ENCODE results near the gene TMPRSS11B. TPM values are rescaled to one million over a fixed set of nuclear protein-coding genes. Genes with fewer than 3 reads are reported as not detected.
"Not testable (repeated sequence)": the region's sequence is repeated elsewhere in the genome, so short reads cannot be mapped to it uniquely, and the experiment has no call there.

The TMPRSS11B gene, protein sequence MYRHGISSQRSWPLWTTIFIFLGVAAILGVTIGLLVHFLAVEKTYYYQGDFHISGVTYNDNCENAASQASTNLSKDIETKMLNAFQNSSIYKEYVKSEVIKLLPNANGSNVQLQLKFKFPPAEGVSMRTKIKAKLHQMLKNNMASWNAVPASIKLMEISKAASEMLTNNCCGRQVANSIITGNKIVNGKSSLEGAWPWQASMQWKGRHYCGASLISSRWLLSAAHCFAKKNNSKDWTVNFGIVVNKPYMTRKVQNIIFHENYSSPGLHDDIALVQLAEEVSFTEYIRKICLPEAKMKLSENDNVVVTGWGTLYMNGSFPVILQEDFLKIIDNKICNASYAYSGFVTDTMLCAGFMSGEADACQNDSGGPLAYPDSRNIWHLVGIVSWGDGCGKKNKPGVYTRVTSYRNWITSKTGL
- total RNA-seq (not detected), polyA plus RNA-seq (not detected)

DNA sequence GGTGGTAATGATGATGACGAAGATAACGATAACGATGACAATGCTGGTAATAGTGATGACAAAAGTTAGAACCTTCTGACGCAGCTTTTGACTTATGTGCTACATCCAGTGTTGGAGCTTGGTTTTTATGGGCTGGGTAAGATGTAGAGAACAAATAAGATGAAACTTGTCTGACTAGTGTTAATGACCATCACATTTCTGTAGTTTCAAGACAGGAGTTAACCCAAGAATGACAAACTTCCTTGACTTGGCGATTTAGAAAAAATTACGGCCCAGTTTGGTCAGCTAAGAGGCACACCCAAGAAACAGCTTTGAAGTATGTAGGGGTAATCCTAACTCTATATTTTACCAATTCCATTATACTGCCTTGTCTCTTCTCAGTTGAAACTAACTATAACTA, at the start of gene TMPRSS11B:
TMPRSS11B (minus strand) TSS at position 101 of the 400 bp plus-strand sequence. CDS start 136 bp downstream, outside the sequence.
- DNase-seq (no peak), ATAC-seq (ENCODE audit: low read depth in 2 of 2) (no peak)
- H3K27me3 Mint-ChIP-seq: no peaks in the 10 kb centered on the region
- no peaks in the 10 kb centered on the region for H3K4me1 ChIP-seq (ENCODE audit: control insufficient read depth, insufficient read depth, low read length, poor library complexity, severe bottlenecking)
- H3K27ac Mint-ChIP-seq: no peak within 1 kb of the TSS
- no peaks in the 10 kb centered on the region for H3K36me3 ChIP-seq (ENCODE audit: control insufficient read depth, insufficient read depth, low read length)
- H3K27me3 ChIP-seq (ENCODE audit: control insufficient read depth, insufficient read depth, low read length): no peaks in the 10 kb centered on the region
- no peaks in the 10 kb centered on the region for H3K36me3 Mint-ChIP-seq
- H3K4me3 Mint-ChIP-seq: no peak within 1 kb of the TSS
- H3K9me3 Mint-ChIP-seq: peaks cover 0 to 1% (median 0%) of the 10 kb centered on the region in 7 donors
- no peaks in the 10 kb centered on the region for H3K9me3 ChIP-seq (ENCODE audit: control insufficient read depth in 2 of 2, low read length in 2 of 2)
- H3K4me3 ChIP-seq (ENCODE audit: low read depth, low read length): no peak within 1 kb of the TSS
- peaks cover 0 to 3% (median 0%) of the 10 kb centered on the region in 4 donors for H3K4me1 Mint-ChIP-seq
- no peak within 1 kb of the TSS for H3K27ac ChIP-seq (ENCODE audit: insufficient read depth, low read length, poor library complexity, severe bottlenecking)

DNA sequence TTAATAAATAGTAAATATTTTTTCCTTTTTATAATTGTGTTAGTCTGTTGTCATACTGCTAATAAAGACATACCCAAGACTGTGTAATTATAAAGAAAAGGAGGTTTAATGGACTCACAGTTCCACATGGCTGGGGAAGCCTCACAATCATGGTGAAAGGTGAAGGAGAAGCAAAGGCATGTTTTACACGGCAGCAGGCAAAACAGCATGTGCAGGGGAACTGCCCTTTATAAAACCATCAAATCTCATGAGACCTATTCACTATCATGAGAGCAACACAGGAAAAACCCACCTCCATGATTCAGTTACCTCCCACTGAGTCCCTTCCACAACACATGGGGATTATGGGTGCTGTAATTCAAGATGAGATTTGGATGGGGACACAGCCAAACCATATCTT, 45.8 kb upstream of the TMPRSS11B start:
- ATAC-seq (ENCODE audit: low read depth in 2 of 2) (no peak), DNase-seq (no peak)
- Mint-ChIP-seq H3K27me3 (peaks cover 23% of the 10 kb centered on the region), H3K36me3 (no peaks in the 10 kb centered on the region), H3K4me3 (no peak overlapping the region), H3K9me3 (peaks cover 0 to 4% (median 2%) of the 10 kb centered on the region in 7 donors), H3K27ac (no peak overlapping the region), H3K4me1 (peaks cover 0 to 5% (median 0%) of the 10 kb centered on the region in 4 donors)
- H3K9me3 ChIP-seq (ENCODE audit: control insufficient read depth in 2 of 2, low read length in 2 of 2): no peaks in the 10 kb centered on the region
- H3K27me3 ChIP-seq (ENCODE audit: control insufficient read depth, insufficient read depth, low read length): peaks cover 18% of the 10 kb centered on the region
- no peaks in the 10 kb centered on the region for H3K4me1 ChIP-seq (ENCODE audit: control insufficient read depth, insufficient read depth, low read length, poor library complexity, severe bottlenecking)
- no peak overlapping the region for H3K4me3 ChIP-seq (ENCODE audit: low read depth, low read length)
- no peak overlapping the region for H3K27ac ChIP-seq (ENCODE audit: insufficient read depth, low read length, poor library complexity, severe bottlenecking)
- no peaks in the 10 kb centered on the region for H3K36me3 ChIP-seq (ENCODE audit: control insufficient read depth, insufficient read depth, low read length)

DNA sequence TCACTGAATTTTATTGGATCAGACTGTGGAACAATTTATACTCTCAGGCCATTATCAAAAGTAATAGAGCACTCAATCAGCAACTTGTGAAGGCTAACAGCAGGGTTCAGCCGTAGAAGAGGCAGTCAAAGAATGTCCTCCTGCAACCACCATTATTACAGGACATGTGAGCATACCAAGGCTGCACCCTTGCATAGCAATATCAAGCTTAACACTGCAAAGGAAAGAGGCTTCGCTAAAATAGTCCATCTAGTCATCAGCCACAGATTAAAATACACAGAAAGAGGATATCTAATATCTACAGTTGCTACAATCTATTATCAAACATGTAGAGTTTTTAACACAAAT, 42.9 kb upstream of the TMPRSS11B start:
- peaks cover 0 to 4% (median 2%) of the 10 kb centered on the region in 7 donors for H3K9me3 Mint-ChIP-seq
- Histone ChIP-seq H3K4me3 (ENCODE audit: low read depth, low read length) (no peak overlapping the region), H3K4me1 (ENCODE audit: control insufficient read depth, insufficient read depth, low read length, poor library complexity, severe bottlenecking) (no peaks in the 10 kb centered on the region), H3K27ac (ENCODE audit: insufficient read depth, low read length, poor library complexity, severe bottlenecking) (no peak overlapping the region), H3K9me3 (ENCODE audit: control insufficient read depth in 2 of 2, low read length in 2 of 2) (no peaks in the 10 kb centered on the region), H3K36me3 (ENCODE audit: control insufficient read depth, insufficient read depth, low read length) (no peaks in the 10 kb centered on the region), H3K27me3 (ENCODE audit: control insufficient read depth, insufficient read depth, low read length) (peaks cover 16% of the 10 kb centered on the region)
- no peaks in the 10 kb centered on the region for H3K36me3 Mint-ChIP-seq
- H3K27ac Mint-ChIP-seq: no peak overlapping the region
- DNase-seq (no peak), ATAC-seq (ENCODE audit: low read depth in 2 of 2) (no peak)
- peaks cover 0 to 5% (median 0%) of the 10 kb centered on the region in 4 donors for H3K4me1 Mint-ChIP-seq
- H3K4me3 Mint-ChIP-seq: no peak overlapping the region
- peaks cover 20% of the 10 kb centered on the region for H3K27me3 Mint-ChIP-seq

DNA sequence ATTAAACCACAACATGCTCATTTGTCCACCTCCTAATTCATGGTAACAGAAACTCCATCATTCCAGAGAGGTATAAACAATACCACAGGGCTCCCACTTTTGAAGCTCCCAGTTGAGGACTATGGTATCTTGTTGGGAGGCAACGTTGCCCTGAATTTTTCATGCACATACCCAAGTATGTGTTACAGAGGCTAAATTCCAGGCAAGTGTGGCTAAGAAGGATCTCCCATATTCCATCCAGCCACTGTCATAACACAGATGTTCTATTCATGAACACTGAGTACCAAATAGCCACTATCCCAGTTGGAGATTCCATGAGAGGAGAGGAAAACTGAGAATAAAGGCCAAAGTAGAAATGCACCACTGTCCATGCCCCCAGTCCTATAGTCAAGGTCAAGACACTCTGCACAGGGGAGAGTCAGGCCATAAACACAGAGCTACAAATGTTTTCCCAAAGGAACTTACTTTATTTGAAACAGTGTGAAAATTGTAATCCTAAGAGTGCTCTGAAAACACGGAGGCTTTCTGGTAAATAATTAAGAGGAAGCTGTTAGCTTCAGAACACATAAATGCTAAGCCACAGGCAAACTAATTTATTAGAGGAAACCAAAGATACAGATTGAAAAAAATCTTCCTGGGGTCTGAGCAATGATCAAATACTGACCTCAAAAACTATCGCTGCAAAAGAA, 42.4 kb upstream of the TMPRSS11B start:
- Mint-ChIP-seq H3K27ac (no peak overlapping the region), H3K27me3 (peaks cover 20% of the 10 kb centered on the region), H3K36me3 (no peaks in the 10 kb centered on the region), H3K4me3 (no peak overlapping the region), H3K4me1 (peaks cover 0 to 5% (median 0%) of the 10 kb centered on the region in 4 donors), H3K9me3 (peaks cover 0 to 4% (median 2%) of the 10 kb centered on the region in 7 donors)
- Histone ChIP-seq H3K27ac (ENCODE audit: insufficient read depth, low read length, poor library complexity, severe bottlenecking) (no peak overlapping the region), H3K27me3 (ENCODE audit: control insufficient read depth, insufficient read depth, low read length) (peaks cover 16% of the 10 kb centered on the region), H3K9me3 (ENCODE audit: control insufficient read depth in 2 of 2, low read length in 2 of 2) (no peaks in the 10 kb centered on the region), H3K4me1 (ENCODE audit: control insufficient read depth, insufficient read depth, low read length, poor library complexity, severe bottlenecking) (no peaks in the 10 kb centered on the region), H3K4me3 (ENCODE audit: low read depth, low read length) (no peak overlapping the region), H3K36me3 (ENCODE audit: control insufficient read depth, insufficient read depth, low read length) (no peaks in the 10 kb centered on the region)
- DNase-seq (no peak), ATAC-seq (ENCODE audit: low read depth in 2 of 2) (no peak)

DNA sequence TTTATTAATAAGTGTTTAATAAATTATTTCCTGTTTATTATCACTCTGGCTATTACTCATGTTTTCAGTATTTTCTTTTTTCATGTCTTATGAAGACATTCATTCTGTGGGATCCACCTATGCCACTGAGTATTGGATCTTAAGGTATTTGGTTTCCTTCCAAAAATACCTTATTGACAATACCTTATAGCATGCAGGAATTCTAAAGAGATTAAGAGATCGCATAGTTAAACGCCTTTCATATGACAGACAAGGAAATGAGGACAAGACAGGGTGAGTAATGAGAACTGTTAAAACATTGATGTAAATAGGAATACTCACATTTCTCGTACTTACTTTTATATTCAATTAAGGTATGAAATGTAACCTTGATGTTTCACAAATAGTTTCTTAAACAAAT, 38.2 kb upstream of the TMPRSS11B start:
- Histone ChIP-seq H3K27me3 (ENCODE audit: control insufficient read depth, insufficient read depth, low read length) (peaks cover 11% of the 10 kb centered on the region), H3K36me3 (ENCODE audit: control insufficient read depth, insufficient read depth, low read length) (no peaks in the 10 kb centered on the region), H3K4me3 (ENCODE audit: low read depth, low read length) (no peak overlapping the region), H3K4me1 (ENCODE audit: control insufficient read depth, insufficient read depth, low read length, poor library complexity, severe bottlenecking) (no peaks in the 10 kb centered on the region), H3K9me3 (ENCODE audit: control insufficient read depth in 2 of 2, low read length in 2 of 2) (no peaks in the 10 kb centered on the region), H3K27ac (ENCODE audit: insufficient read depth, low read length, poor library complexity, severe bottlenecking) (no peak overlapping the region)
- no peak overlapping the region for H3K27ac Mint-ChIP-seq
- ATAC-seq (ENCODE audit: low read depth in 2 of 2): no peak
- no peak for DNase-seq
- H3K27me3 Mint-ChIP-seq: peaks cover 6% of the 10 kb centered on the region
- H3K4me3 Mint-ChIP-seq: no peak overlapping the region
- H3K36me3 Mint-ChIP-seq: no peaks in the 10 kb centered on the region
- H3K4me1 Mint-ChIP-seq: peaks cover 0 to 5% (median 0%) of the 10 kb centered on the region in 4 donors
- peaks cover 0 to 3% (median 0%) of the 10 kb centered on the region in 7 donors for H3K9me3 Mint-ChIP-seq

DNA sequence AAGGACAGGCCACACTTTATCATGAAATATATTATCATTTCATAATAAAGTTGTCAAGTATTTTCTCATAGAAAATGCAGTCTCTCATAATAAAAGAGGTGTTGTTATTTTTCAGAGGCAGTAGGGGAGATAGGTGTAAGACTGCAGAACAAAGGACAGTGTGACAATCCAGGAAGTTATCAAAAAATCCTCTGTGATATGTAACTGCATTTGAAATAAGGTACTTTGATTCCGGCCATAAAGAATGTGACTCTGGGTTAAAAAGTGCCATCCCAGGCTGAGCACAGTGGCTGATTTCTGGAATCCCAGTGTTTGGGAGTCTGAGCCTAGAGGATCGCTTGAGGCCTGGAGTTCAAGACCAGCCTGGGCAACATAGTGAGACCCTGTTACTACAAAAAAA, 37.6 kb upstream of the TMPRSS11B start:
- no peak overlapping the region for H3K27ac ChIP-seq (ENCODE audit: insufficient read depth, low read length, poor library complexity, severe bottlenecking)

DNA sequence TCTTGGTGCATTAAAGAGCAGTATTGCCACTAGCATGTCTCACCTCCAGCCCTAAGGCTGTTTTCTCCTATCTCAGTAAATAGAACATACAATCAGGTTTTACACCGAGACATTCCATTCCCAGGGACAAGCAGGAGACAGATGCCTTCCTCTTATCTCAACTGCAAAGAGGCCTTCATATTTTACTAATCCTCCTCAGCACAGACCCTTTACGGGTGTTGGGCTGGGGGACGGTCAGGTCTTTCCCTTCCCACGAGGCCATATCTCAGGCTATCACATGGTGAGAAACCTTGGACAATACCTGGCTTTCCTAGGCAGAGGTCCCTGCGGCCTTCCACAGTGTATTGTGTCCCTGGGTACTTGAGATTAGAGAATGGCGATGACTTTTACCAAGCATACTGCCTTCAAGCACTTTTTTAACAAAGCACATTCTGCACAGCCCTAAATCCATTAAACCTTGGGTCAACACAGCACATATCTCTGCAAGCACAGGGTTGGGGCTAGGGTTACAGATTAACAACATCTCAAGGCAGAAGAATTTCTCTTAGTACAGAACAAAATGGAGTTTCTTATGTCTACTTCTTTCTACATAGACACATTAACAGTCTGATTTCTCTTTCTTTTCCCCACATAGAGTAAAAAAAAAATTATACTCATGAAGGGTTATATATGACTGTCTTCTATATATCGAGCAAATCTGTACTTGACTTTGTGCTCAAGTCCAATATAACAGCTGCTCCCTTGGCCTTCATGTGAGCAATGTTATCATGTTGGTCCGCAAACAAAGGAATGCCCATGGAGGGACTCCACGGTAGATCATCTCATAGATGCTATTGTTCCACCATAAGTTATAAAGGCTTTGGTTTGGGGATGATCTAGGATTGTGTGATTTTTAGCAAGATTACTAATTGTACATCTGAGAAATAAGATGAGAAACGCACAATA, 36.6 kb upstream of the TMPRSS11B start:
- not testable (repeated sequence) for H3K4me3 Mint-ChIP-seq; H3K36me3 Mint-ChIP-seq; H3K36me3 ChIP-seq (ENCODE audit: control insufficient read depth, insufficient read depth, low read length); H3K27ac ChIP-seq (ENCODE audit: insufficient read depth, low read length, poor library complexity, severe bottlenecking); H3K27me3 Mint-ChIP-seq; H3K9me3 Mint-ChIP-seq; DNase-seq; H3K9me3 ChIP-seq (ENCODE audit: control insufficient read depth in 2 of 2, low read length in 2 of 2); H3K27ac Mint-ChIP-seq; H3K4me1 ChIP-seq (ENCODE audit: control insufficient read depth, insufficient read depth, low read length, poor library complexity, severe bottlenecking); H3K4me1 Mint-ChIP-seq; ATAC-seq (ENCODE audit: low read depth in 2 of 2); H3K4me3 ChIP-seq (ENCODE audit: low read depth, low read length); H3K27me3 ChIP-seq (ENCODE audit: control insufficient read depth, insufficient read depth, low read length)

More for the DNA sequence above, 37.6 kb upstream of the TMPRSS11B start:
- no peak overlapping the region for H3K4me3 Mint-ChIP-seq
- H3K9me3 ChIP-seq (ENCODE audit: control insufficient read depth in 2 of 2, low read length in 2 of 2): no peaks in the 10 kb centered on the region
- no peaks in the 10 kb centered on the region for H3K36me3 ChIP-seq (ENCODE audit: control insufficient read depth, insufficient read depth, low read length)
- no peaks in the 10 kb centered on the region for H3K36me3 Mint-ChIP-seq
- no peak overlapping the region for H3K27ac Mint-ChIP-seq
- peaks cover 0 to 2% (median 0%) of the 10 kb centered on the region in 7 donors for H3K9me3 Mint-ChIP-seq
- H3K4me1 ChIP-seq (ENCODE audit: control insufficient read depth, insufficient read depth, low read length, poor library complexity, severe bottlenecking): no peaks in the 10 kb centered on the region
- H3K27me3 ChIP-seq (ENCODE audit: control insufficient read depth, insufficient read depth, low read length): peaks cover 7% of the 10 kb centered on the region
- DNase-seq (no peak), ATAC-seq (ENCODE audit: low read depth in 2 of 2) (no peak)
- H3K4me3 ChIP-seq (ENCODE audit: low read depth, low read length): no peak overlapping the region
- H3K4me1 Mint-ChIP-seq: no peaks in the 10 kb centered on the region
- H3K27me3 Mint-ChIP-seq: no peaks in the 10 kb centered on the region
